GF-D8 (cell line): ENCODE data around the gene GDF2.

Source experiments
- DNase-seq: peaks from one replicate; lab custom pipeline; 2025; lab: John Stamatoyannopoulos, UW

Gene GDF2

DNA sequence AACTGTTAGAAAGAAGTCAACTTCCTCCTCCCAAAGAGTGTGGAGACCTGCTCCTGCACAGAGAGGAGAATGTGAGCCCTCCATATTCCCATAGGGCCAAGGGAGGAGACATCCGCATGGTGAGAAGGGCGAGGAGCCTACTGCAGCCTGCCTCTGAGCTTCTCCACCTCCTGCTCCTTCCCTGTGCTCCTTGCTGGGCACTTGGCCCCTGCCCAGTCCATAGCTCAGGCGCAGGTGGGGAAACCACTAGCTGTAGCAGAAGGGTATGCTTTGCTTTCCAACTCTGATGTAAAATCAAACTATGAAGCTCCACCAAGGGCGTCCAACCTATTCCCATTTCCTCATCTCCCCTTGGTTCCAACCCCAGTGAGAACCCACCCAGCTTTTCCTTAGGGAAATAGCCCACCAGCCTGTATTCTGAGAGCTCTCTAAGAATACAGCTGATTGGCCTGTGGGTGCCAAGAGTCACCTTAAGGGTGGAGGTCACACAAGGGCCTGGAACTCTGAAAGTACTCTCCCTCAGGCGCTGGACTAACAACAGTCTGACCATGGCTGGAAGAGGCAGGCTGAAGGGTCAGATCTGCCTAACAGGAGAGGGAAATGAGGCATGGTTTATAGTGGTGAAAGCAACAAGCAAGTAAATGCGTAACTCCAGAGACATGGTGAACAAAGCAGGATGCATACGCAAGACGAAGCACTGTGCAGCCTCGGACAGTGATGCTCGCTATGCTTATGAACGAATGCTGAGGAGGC is 47.9 kb downstream of the GDF2 start:
- DNase-seq = no peak

DNA sequence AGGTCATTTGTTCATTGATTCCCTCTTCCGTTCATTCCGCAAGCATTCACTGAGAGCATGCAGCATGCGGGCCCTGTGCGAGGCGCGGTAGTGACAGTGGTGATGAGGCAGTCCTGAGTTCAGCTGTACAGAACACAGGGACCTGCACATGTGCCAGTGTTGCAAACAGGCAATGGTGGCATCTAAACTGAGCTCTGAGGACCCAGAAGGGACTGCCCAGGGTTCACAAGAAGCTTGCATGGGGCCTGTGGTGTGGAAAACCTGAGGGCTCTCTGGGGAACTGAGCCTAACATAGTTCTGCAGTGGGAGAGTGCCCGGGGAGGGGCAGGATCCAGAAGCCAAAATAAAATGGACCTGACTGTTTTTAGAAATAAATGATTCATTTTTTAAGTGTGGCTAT is 48.6 kb downstream of the GDF2 start:
- DNase-seq = no peak

DNA sequence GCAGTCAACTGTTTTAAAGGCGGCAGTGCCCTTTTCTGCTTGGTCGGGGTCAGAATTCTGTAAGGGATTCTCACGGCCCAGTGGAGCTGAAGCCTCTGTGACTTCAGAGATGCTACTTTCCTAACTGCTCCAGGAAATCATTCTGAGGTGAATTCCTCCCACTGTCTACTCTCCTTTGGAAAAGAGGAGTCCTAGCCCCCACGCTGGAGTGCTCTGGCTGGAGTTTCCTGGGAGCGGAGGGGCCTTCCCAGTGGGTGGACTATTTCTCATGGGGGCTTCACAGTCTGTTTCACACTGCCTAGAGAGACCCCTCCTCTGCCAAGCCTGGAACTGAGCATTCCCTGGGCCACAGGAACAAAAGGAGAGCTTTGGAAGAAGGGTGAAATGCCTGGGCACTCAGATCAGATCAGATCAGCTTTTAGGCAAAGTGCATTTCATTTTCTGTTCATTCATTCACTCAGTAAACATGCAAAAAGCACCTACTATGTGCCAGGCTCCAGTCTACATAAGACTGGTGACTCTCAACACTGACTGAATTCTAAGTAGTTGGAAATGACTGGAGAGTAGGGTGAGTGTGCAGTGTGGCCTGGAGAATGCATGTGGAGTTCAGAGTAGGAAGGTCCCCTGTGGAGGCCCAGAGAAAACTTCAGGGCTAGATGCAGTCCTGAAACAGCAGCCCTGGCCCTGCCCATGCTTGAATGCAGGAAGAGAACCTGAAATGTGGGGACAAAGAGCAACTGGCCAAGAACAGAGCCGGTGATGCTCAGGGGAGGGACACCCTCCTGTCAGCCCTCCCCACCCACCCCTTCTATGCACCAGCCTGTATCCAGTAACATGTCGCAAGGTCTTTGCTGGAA is 49.6 kb downstream of the GDF2 start:
- DNase-seq = no peak

DNA sequence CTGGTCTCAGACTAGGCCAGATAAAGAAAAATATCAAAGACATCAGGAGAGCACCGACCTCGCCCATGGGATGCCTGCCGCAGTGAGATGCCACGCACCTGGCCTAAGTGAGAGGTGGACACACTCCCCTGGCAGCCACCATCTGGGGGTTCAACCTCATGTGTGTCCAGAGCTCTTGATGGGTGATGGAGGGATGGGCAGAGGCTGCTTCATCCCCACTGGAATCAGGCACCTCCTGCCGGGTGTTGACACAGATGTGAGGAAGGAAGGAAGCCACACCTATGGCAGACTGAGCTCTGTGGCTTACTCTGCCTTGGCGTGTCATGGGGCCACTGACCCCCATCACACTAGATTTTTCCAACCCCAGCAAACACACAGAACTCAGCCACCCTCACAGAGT is 50.5 kb downstream of the GDF2 start:
- no peak for DNase-seq

DNA sequence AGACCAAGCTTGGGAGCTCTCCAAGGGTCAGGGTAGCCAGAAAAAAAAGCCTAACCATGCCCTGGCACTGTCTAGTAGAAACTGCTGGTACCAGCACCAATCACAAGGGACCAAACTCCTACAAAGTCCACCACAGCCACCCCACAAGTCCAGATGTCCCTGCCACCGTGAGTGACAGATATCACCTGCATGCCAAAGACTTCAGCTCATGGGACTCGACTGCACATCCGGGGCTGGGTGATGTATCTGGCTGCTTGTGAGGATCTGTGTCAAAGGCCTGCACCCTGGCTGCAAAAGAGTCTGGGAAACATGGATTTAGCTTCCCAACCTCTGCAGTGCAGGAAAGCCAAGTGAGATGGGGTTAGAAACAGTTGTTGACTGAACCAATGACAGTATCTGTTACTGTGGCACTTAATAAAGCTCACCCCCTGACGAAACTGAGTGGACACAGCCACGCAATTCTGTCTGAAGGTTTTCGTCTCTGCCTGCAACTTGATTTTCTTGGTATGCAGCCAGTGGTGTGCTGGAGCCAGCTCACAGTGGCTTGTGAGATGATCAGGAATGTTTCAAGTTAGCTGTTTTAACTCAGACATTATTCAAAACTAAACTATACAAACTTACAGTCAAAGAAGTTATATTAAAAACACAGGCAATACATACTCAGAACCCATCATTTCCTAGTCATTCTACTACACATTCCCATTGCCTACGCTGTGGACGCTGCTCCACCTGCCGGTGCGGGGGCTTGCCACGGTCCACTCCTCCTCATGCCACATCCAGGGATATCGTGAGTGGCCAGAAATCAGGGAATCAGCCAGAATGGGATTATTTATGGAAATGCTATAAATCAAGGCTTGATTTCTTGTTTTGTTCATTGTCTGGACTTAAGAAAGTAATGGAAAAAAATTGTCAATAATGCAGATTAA is 52.6 kb downstream of the GDF2 start:
- no peak for DNase-seq

DNA sequence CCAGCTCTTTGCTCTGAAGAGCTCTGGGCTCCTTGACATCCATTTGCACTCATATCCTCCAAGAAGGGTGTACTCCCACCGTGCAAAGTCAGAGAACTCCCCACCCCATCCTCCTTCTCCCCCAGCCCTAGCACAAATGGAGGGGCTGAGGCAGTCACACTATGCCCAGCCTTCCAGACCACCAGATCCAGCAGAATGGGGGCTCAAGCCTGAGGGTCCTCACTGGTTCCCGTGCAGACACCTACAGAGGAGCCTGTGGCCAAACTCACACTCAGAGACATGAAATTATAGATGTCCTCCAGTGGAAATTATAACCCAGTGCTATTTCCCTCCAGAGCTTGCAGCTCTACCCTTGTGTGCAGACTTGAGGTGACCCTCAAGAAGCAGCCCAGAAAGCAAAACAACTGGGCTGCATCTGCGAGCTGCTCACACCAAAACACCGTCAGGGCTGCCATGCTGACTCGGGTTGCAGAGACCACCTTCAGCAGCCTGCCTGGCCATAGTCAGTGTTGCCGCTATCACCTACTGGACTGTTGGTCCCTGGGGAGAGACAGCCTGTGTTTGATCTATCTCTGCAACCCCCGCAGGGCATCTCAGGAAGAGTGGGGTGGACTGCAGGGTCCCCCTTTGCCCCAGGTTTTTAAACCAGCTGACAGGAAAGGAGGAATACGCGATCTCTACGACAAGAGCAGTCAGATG is 54.4 kb downstream of the GDF2 start:
- DNase-seq = no peak
